NCI-H1417 (cell line): ENCODE measurements around the gene HNRNPF.
A peak's percentile ranks its signal among the peaks of the same experiment; 100 is the strongest.

ENCODE experiments used
- DNase-seq, 3 experiments: peaks; one replicate each; lab custom pipeline; 2025; lab: John Stamatoyannopoulos, UW

The HNRNPF gene

DNA sequence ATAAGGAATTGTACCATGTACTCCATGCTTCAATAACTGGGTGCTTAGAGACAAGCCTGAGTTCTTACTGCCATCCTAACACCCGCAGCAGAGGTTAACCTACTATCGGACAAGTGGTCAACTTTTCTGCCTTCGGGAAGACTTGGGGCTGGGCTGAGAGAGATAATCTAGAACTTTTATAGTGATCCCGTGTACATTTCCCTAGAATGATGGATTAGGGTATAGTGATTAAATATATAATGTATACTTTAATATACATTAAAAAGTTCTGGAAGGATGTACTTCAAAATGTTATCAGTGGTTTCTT is 12.2 kb upstream of the HNRNPF start:
- no peak for DNase-seq

DNA sequence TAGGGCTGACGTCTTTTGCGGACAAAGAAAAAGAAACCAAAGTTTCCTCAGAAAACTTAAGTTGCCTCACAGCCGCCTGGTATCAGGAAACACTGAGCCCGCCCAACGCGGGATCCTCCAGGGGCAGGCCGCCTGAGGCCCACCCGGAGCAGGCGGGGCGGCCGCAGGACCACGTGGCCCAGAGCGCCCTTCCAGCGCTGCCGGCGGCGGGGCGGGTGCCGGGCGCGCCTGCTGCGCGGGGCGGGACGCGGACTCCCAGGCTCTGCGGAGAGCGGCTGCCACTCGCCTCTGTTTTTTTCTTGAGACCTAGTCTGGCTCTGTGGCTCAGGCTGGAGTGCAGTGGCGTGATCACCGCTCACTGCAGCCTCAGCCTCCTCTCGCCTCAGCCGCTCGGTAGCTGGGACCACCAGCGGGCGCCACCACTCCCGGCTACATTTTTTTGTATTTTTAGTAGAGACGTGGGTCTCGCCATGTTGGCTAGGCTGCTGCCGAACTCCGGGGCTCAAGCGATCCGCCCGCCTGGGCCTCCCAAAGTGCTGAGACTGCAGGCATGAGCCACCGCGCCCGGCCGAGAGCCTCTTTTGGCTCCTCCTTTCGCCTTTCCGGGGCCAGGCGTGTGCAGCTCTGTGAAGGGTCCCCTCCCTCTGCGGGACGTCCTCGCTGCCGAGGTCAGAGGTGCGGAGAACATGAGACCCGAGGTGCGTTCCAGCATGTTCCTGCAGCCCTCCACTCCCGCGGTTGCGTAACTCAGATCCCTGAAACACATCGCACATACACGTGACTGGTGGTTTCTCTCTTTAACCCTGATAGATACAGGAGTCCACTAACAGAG is 11.6 kb upstream of the HNRNPF start:
- peak; percentile 22 to 80 (median 73) for DNase-seq

DNA sequence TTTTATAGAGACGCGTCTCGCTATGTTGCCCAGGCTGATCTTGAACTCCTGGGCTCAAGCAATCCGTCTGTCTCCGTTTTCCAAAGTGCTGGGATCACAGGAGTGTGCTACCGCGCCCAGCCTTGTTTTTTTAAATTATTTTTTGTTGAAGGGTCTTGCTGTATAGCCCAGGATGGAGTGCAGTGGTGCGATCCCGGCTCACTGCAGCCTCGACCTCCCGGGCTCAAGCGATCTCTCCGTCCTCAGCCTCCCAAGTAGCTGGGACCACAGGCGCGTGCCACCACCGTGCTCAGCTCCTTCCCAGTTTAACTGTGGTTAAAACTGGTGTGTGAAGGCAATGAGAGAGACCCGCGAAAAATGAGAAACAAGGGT is 11.0 kb upstream of the HNRNPF start:
- no peak for DNase-seq

DNA sequence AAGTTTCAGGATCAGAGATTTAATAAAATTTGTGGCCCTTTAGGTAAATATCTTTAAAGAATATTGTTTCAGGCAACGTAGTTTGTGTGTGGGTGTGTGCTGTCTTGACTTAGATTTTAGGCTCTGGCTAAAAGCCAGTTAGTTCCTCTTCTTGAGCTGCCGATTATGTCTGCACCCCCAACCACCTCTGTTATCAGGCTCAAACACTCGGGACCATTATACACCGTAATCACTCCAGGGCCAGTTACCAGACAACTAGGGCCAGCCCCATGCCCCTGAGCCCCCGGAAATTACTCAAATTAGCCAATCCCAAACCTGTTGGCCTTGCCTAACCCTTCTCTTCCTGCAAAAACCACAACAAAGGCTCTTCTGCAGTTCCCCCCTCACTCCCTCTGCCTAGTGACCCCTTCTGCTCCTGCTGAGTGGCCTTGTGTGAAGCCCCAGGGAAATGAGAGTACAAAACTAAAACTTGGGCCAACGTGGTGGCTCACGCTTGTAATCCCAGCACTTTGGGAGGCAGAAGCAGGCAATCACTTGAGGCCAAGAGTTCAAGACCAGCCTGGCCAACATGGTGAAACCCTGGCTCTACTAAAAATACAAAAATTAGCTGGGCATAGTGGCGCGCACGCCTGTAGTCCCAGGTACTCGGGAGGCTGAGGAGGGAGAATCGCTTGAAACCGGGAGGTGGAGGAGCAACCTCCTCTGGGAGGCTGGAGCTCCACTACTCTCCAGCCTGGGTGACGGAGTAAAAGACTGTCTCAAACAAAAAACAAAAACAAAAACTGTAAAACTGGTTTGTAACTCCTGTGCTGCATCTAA is 9.2 kb upstream of the HNRNPF start:
- DNase-seq, result no peak

DNA sequence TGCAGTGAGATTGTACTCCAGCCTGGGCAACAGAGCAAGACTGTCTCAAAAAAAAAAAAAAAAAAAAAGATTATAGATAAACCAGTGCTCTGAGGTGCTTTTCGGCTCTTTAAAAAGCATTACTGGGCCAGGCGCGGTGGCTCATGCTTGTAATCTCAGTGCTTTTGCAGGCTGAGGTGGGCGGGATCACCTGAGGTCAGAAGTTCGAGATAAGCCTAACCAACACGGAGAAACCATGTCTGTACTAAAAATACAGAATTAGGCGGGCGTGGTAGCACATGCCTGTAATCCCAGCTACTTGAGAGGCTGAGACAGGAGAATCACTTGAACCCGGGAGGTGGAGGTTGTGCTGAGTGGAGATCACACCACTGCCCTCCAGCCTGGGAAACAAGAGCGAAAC is 6.6 kb upstream of the HNRNPF start:
- DNase-seq, result no peak

DNA sequence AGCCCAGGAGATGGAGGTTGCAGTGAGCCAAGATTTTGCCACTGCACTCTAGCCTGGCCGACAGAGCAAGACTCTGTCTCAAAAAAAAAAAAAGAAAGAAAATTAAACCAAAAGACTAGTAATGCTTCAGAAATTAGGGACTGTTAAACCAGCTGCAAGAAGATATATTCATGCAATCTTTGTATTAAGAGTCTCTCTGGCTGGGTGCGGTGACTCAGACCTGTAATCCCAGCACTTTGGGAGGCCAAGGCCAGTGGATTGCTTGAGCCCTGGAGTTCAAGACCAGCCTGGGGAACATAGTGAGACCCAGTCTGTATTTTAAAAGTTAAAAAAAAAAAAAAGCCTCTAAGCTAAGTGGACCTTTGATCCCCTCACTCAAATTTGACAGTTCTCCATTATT is 2.5 kb upstream of the HNRNPF start:
- DNase-seq, result no peak

DNA sequence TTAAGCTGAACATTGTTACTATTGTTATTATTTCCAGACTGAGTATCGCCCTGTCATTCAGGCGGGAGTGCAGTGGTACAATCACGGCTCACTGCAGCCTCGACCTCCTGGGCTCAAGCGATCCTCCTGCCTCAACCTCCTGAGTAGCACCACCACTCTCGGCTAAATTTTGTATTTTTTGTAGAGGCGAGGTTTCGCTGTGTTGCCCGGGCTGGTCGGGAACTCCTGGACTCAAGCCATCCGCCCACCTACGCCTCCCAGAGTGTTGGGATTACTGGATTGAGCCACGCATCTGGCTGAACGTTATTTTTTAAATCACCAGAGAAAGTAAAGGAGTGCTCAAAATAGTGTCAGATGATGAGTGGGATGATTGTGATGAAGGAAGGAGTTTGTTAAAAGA is 1.4 kb upstream of the HNRNPF start:
- DNase-seq, result no peak

DNA sequence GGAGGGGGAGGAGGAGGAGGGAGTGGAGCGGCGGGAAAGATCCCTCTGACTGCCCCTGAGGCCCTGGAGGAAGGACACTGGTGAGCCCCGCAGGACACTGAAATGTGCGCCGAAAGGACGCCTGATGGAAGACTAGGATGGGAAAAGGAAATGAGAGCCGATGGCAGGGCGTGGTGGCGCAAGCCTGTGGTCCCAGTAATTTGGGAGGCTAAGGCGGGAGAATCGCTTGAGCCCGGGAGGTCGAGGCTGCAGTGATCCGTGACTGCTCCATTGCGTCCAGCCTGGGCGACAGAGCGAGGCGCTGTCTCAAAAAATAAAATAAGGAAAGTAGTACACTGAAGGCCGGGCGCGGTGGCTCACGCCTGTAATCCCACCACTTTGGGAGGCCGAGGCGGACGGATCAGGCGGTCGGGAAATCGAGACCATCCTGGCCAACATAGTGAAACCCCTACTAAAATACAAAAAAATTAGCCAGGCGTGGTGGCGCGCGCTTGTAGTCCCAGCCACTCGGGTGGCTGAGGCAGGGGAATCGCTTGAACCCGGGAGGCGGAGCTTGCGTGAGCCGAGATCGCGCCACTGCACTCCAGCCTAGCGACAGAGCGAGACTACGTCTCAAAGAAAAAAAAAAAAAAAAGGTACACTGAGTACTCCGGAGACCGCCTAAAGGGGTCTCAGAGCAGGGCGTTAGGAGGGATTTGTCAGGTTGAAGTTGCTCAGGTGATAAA is 561 bp upstream of the HNRNPF start:
- peak in 2 of 3 experiments; percentile 64 to 78 for DNase-seq

DNA sequence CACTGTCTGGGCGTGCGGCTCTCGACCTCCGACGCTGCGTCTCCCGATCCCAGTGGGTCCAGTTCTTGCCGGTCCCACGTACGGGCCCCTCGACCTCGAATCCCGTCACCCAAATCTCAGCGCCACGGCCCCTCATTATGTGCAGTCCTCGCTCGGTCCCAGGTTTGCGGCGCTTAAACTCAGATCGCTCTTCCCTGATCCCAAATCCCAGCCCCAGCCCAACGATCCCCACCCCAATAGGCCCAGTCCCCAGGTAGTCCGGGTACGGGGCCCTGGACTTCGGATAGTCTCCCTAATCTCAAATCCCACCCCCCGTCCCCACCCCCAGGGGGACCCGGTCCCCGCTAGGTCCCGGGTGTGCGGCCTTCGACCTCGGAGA is 666 bp downstream of the HNRNPF start:
- DNase-seq, result no peak

DNA sequence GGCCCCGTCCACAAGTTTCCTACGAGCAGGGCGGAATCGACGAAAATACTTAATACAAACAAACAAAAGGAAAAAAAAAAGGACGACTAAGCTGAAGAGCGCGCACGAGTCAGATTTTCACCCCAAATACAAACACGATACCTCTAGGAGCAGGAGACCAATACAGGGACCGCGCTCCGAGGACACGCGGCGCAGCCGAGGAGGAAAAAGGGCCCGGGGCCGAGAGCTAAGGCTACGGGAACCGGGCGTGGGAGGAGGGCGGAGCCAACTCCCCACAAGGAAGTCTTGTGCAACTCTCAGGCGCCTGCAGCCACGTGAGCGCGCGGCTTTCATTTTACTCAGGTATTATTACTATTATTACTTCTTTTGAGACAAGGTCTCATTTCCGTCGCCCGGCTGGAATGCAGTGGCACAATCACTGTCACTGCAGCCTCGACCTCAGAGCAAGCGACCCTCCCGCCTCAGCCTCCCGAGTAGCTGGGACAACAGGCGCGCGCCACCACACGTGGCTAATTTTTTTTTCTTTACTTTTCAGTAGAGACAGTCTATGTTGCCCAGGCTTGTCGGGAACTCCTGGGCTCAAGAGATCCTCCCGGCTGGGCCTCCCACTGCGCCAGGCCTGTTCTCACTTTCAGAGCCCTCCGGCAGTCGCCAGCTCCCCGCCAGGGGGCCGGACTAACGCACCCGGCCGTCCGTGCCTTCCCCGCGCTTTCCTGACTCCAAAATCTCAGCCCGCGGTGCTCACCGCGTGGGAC is 1.2 kb downstream of the HNRNPF start:
- DNase-seq, result peak; percentile 54 to 81 (median 70)

DNA sequence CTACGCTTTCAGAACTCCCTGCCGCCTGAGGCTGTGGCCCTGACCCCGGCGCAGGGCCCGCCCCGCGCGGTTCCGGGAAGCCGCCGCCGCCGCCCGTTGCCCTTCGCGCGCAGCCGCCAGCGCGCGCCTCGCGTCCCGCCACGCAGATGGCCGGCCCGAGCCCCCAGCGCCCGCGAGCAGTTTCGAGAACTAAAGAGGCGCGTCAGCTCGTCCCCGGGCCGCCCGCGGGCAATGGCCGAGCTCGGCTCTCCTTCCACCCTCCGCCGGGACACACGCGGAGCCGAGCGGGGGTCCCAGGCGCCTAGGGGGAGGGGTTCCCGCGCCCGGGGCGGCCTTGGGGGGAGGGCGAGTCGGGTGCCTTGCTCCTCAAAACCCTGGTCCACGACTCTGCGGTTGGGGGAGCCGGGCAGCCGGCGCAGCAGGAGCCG is 1.8 kb downstream of the HNRNPF start:
- peak; percentile 3 to 67 (median 63) for DNase-seq

DNA sequence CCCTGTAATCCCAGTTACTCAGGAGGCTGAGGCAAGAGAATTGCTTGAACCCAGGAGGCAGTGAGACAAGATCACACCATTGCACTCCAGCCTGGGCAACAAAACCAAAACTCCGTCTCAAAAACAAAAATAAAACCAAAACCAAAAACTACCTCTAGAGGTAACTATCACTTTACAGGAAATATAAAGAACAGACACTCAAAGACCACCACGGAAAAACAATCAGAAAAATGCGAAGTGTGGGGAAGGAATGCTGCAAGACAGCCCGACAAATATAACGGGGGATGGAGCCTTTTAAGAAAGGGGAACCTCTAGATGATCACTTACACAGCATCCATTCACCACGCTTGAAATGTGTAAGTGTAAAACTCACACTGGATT is 4.3 kb downstream of the HNRNPF start:
- no peak for DNase-seq

DNA sequence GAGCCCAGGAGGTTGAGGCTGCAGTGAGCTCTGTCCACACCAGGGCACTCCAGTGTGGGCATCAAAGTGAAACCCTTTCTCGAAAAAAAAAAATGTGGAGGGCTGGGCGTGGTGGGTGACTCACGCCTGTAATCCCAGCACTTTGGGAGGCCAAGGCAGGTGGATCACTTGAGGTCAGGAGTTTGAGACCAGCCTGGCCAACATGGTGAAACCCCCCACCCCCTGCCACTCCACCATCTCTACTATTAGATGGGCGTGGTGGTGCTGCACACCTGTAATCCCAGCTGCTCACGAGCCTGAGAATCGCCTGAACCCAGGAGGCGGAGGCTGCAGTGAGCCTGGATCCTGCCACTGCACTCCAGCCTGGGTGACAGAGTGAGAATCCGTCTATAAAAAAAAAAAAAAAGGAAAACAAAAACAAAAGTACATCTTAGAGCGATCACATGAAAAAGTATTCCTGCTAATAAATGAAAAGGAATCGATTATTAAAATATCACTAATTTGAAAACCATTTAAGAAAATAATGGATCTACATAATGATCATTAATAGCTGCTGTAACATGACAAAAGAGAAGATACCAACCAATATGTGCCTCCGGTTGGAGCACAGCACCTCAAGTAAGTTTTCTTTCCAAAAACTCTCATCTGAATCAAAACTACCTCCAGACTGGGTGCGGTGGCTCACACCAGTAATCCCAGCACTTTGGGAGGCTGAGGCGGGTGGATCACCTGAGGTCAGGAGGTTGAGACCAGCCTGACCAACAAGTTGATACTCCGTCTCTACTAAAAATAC is 4.9 kb downstream of the HNRNPF start:
- no peak for DNase-seq

DNA sequence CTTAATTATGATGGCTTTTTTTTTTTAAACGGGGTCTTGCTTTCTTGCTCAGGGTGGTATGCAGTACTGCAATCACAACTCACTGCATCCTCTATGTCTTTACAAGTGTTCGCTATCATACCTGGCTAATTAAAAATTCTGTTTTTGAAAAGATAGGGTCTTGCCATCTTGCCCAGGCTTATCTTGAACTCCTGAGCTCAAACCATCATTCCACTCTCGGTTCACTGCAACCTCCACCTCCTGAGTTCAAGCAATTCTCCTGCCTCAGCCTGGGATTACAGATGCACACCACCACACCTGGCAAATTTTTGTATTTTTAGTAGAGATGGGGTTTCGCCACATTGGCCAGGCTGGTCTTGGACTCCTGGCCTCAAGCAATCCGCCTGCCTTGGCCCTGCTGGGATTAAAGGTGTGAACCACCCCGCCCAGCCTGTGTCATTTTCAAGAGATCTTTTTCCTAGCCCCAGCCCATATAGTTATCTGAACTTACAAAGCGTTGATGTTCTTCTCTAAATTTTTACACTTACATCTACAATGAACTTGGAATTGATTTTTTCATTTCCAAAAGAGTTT is 6.0 kb downstream of the HNRNPF start:
- DNase-seq, result no peak

DNA sequence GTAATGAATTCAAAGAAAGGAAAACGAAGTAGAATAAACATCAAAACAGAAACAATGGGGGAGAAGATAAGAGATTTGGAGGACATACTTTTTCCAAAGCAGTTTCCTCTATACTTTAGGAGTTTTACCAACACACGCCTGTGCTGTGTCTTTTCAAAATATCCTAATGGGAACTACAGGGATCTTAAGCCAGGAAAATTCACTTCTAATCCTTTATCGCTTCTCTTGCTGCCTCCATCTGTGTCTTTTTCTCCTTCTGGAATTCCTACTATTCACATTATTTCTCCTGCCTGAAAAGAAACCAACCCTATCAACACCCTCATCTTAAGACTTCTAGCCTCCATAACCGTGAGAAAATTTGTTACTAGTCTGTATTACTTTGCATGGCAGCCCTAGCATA is 6.8 kb downstream of the HNRNPF start:
- DNase-seq, result no peak

DNA sequence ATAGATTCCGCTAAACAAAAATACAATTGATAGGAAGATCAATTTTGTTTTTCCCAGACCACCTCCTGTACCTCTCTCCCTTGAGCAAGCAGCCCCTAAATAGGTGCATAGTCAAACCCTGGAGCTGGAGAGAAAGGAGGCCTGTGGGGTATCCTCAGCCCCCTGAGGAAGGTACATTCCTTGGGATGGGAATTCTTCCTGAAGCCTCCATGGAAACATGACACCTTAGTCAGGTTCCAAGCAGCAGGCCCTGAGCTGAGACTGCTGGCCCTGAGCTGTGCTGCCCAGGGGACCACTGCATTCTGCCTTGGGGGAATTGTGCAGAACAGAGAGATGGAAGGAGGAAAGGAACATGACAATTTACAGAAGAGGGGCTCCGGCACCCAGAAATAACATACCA is 7.4 kb downstream of the HNRNPF start:
- no peak for DNase-seq

DNA sequence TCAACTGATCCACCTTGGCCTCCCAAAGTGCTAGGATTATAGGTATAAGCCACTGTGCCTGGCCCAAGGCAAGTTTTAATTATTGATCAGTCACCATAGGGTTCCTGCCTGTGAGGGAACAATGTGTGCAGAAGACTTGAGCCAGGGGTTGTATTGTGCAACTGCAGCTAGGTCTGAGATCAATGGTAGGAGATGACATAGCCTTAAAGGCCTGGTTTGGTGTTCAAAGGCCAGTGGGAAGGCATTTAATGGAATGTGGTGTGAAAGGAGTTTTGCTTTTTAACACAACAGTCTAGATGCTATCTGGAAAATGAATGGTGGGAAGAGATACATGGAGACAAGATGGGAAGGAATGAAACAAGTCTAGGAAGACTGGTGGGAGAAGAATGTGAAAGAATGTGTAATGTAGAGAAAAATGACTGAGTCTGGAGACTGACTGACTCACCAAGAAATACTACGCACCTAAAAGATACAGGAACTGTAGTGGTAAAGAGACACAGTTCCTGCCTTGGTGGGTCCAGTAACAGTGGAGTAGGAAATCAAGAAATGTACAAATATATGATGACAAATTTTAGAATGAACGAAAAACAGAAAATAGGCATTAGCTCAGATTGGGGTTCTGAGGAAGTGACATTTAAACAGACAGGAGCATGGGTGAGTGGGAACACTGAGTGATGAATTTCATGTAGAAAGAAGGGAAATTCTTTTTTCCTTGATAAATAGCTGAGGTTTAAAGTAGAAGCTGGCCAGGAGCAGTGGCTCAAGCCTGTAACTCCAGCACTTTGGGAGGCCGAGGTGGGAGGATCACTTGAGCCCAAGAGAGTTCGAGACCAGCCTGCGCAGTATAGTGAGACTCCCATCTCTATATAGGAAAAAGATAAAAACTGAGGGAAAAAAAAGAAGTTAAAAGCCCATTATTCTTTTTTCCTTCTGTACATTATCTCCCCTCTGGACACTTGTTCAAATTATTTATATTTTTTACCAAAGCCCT is 9.4 kb downstream of the HNRNPF start:
- no peak for DNase-seq

DNA sequence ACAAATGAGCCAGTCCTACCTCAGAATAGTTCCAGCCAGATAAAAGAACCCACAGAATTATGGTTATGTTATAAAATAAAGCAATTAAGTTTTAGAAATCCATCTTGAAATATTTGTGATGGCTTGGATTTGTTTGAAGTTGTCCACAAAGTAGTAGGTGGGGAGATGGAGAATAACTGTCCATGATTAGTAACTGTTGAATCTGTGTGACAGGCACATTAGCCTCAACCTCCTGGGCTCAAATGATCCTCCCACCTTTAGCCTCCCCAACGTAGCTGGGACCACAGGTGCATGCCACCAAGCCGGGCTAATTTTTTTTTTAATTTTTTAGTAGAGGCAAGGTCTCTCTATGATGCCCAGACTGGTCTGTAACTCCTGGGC is 10.1 kb downstream of the HNRNPF start:
- no peak for DNase-seq

DNA sequence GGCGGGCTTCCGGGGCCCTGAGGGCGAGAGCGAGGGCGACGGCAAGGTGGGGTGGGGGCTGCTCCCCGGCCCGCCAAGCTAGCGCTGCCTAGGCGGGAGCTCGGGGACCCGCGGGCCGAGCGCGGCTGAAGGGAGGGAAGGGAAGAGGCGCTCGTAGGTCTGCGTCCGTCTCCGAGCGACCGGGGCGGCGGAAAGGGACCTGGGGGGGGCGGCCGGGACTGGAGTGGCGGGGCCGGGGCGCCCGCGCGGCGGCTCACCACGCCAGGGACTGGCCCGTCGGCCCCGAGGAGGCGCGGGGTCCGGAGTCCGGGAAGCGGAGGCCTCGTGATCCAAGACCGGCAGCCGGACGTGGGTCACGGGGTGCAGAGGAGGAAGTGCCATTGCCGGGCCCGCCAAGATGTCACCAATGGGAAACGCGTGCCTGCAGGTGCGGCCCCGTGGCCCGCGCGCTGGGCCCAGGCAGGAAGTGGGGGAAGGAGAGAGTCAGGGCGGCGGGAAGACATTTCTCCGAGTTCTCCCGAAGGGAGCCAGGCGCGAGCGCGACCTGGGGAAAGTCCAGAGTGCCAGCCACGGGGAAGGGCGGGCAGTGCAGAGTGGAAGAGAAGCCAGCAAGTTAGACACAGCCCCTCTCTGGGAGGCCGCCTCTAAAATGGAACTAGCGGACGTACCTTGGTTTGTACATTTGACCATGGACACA is 11.9 kb downstream of the HNRNPF start:
- peak; percentile 35 to 91 (median 88) for DNase-seq
